H1 (cell line): ENCODE results near the gene ARGLU1. TPM values are rescaled to one million over a fixed set of nuclear protein-coding genes. Genes with fewer than 3 reads are reported as not detected.

Experiments
- CTCF ChIA-PET: fragments of 300-600 bp; sonication (Branson Sonifier 250); formaldehyde crosslinking; loops from one replicate; lab custom pipeline; 2021; ENCODE audit not compliant: partially characterized antibody; lab: Charles Lee
- POLR2A ChIA-PET: fragments of 300-600 bp; sonication (Branson Sonifier 250); formaldehyde crosslinking; loops from one replicate; lab custom pipeline; 2021; ENCODE audit warnings: inconsistent platforms; ENCODE audit not compliant: partially characterized antibody; lab: Charles Lee
- DNase-seq, 2 experiments: peaks; one replicate each; pipeline versions ENCODE4 v3.0.0 to v3.0.0-alpha.2; 2010 to 2022; ENCODE audit warnings: low spot score in 2 of 2, low read depth in 1 of 2, mixed read lengths in 1 of 2
- FAIRE-seq: peaks from 2 replicates; lab custom pipeline; 2011; peaks lifted over from hg19 to GRCh38; lab: Jason Lieb, UNC
- H2AFZ ChIP-seq: 2 replicates; pipeline ENCODE4 v1.8.1; 2012; ENCODE audit warnings: low read length, inconsistent platforms
- H2AK5ac ChIP-seq: 2 replicates; pipeline ENCODE4 v1.6.1; 2013; ENCODE audit warnings: low read depth, low read length
- H2BK120ac ChIP-seq: replicated peaks from 2 replicates; pipeline ENCODE3; 2013; ENCODE audit warnings: low read depth, low read length, inconsistent platforms
- H2BK12ac ChIP-seq: 2 replicates; pipeline ENCODE4 v1.6.1; 2013; ENCODE audit warnings: low read depth, low read length
- H2BK15ac ChIP-seq: 2 replicates; pipeline ENCODE4 v1.6.1; 2013; ENCODE audit warnings: low read length
- H2BK20ac ChIP-seq: 2 replicates; pipeline ENCODE4 v1.6.1; 2013; ENCODE audit warnings: low read length
- H2BK5ac ChIP-seq: 2 replicates; pipeline ENCODE4 v1.6.1; 2013; ENCODE audit warnings: low read depth, low read length
- H3K14ac ChIP-seq: 2 replicates; pipeline ENCODE4 v1.6.1; 2013; ENCODE audit warnings: inconsistent platforms; ENCODE audit not compliant: insufficient read length
- H3K18ac ChIP-seq: 2 replicates; pipeline ENCODE4 v1.6.1; 2013; ENCODE audit warnings: low read length; ENCODE audit errors: extremely low read depth
- H3K23ac ChIP-seq: 2 replicates; pipeline ENCODE4 v1.6.1; 2013; ENCODE audit warnings: inconsistent platforms; ENCODE audit not compliant: insufficient read length
- H3K23me2 ChIP-seq: 2 replicates; pipeline ENCODE4 v1.6.1; 2013; ENCODE audit warnings: low read depth, low read length
- H3K27ac ChIP-seq: 2 replicates; pipeline ENCODE4 v1.6.1; 2011; ENCODE audit warnings: low read depth, low read length, inconsistent platforms
- H3K27me3 ChIP-seq, 4 experiments: replicated peaks in 1 of 4; 1 replicate in 1 of 4; 2 replicates in 3 of 4; pipeline versions ENCODE4 v1.6.1 to v1.8.1; 2011 to 2013; ENCODE audit warnings: low read length in 3 of 4, mild to moderate bottlenecking in 3 of 4, inconsistent platforms in 2 of 4, mixed read lengths in 2 of 4, moderate library complexity in 1 of 4; ENCODE audit not compliant: control insufficient read depth in 3 of 4, insufficient read depth in 3 of 4; ENCODE audit errors: extremely low read depth in 1 of 4
- H3K36me3 ChIP-seq, 4 experiments: 2 replicates each; pipeline versions ENCODE4 v1.6.1 to v1.8.1; 2011 to 2013; ENCODE audit warnings: mild to moderate bottlenecking in 4 of 4, low read length in 3 of 4, moderate library complexity in 2 of 4, control low read depth in 1 of 4, inconsistent platforms in 1 of 4; ENCODE audit not compliant: insufficient read depth in 4 of 4, control insufficient read depth in 2 of 4
- H3K4ac ChIP-seq: replicated peaks from 2 replicates; pipeline ENCODE3; 2013; ENCODE audit warnings: low read length, low read depth, mixed read lengths, inconsistent platforms; ENCODE audit not compliant: insufficient read length
- H3K4me1 ChIP-seq, 4 experiments: replicated peaks in 1 of 4; 1 replicate in 1 of 4; 2 replicates in 3 of 4; pipeline versions ENCODE4 v1.6.1 to v1.8.1; 2011 to 2013; ENCODE audit warnings: low read length in 3 of 4, inconsistent platforms in 2 of 4, mixed read lengths in 1 of 4; ENCODE audit not compliant: insufficient read depth in 4 of 4, control insufficient read depth in 3 of 4
- H3K4me2 ChIP-seq, 2 experiments: 2 replicates each; pipeline versions ENCODE4 v1.6.1 to v1.8.1; 2011 to 2013; ENCODE audit warnings: low read depth in 2 of 2, low read length in 2 of 2, control low read depth in 1 of 2, inconsistent platforms in 1 of 2, mild to moderate bottlenecking in 1 of 2; ENCODE audit not compliant: insufficient read depth in 1 of 2
- H3K4me3 ChIP-seq, 4 experiments: fragments of 200-600, 300-600 bp in 1 of 4; sonication (generic), shearing (Covaris generic), sonication (Bioruptor Twin) in 1 of 4; 2 replicates each; pipeline versions ENCODE4 v1.5.1 to v1.8.1; 2011 to 2016; ENCODE audit warnings: low read length in 4 of 4, low read depth in 3 of 4, control low read depth in 2 of 4, inconsistent platforms in 2 of 4, mild to moderate bottlenecking in 2 of 4, mixed read lengths in 1 of 4, moderate library complexity in 1 of 4; ENCODE audit not compliant: insufficient read depth in 2 of 4; ENCODE audit errors: extremely low read depth in 1 of 4
- H3K56ac ChIP-seq: replicated peaks from 2 replicates; pipeline ENCODE3; 2013; ENCODE audit warnings: low read depth, mild to moderate bottlenecking, mixed read lengths, low read length, inconsistent platforms; ENCODE audit not compliant: insufficient read length
- H3K79me1 ChIP-seq: 2 replicates; pipeline ENCODE4 v1.6.1; 2013; ENCODE audit warnings: low read depth, low read length, control low read depth
- H3K79me2 ChIP-seq, 2 experiments: 2 replicates each; pipeline versions ENCODE4 v1.6.1 to v1.8.1; 2012 to 2013; ENCODE audit warnings: low read length in 2 of 2, mild to moderate bottlenecking in 2 of 2, inconsistent platforms in 1 of 2; ENCODE audit not compliant: insufficient read depth in 2 of 2, control insufficient read depth in 1 of 2
- H3K9ac ChIP-seq, 4 experiments: replicated peaks in 1 of 4; 1 replicate in 1 of 4; 2 replicates in 3 of 4; pipeline versions ENCODE4 v1.6.1 to v1.8.1; 2011 to 2013; ENCODE audit warnings: low read depth in 3 of 4, low read length in 3 of 4, control low read depth in 2 of 4, mild to moderate bottlenecking in 2 of 4, moderate library complexity in 2 of 4, inconsistent platforms in 1 of 4; ENCODE audit errors: extremely low read depth in 1 of 4
- H3K9me3 ChIP-seq, 2 experiments: 2 replicates each; pipeline versions ENCODE4 v1.6.1 to v1.8.1; 2012 to 2013; ENCODE audit warnings: mild to moderate bottlenecking in 2 of 2, moderate library complexity in 2 of 2, control low read depth in 1 of 2, inconsistent platforms in 1 of 2, low read depth in 1 of 2, low read length in 1 of 2, mixed read lengths in 1 of 2; ENCODE audit not compliant: insufficient read depth in 2 of 2
- H4K20me1 ChIP-seq, 2 experiments: replicated peaks in 1 of 2; 2 replicates each; pipeline versions ENCODE3 to v1.8.1; 2011 to 2013; ENCODE audit warnings: inconsistent platforms in 2 of 2, low read length in 2 of 2, mild to moderate bottlenecking in 1 of 2; ENCODE audit not compliant: insufficient read depth in 2 of 2, control insufficient read depth in 1 of 2
- H4K5ac ChIP-seq: 2 replicates; pipeline ENCODE4 v1.6.1; 2013; ENCODE audit warnings: low read length, low read depth, mixed read lengths, inconsistent platforms; ENCODE audit not compliant: insufficient read length
- H4K8ac ChIP-seq: 2 replicates; pipeline ENCODE4 v1.8.0; 2013; ENCODE audit warnings: mild to moderate bottlenecking, moderate library complexity, low read length, inconsistent platforms; ENCODE audit not compliant: insufficient read depth; ENCODE audit errors: extremely low read depth
- H4K91ac ChIP-seq: replicated peaks from 2 replicates; pipeline ENCODE3; 2013; ENCODE audit warnings: low read length, mixed read lengths, inconsistent platforms; ENCODE audit not compliant: insufficient read length
- CHD1 ChIP-seq: IDR thresholded peaks from 2 replicates; pipeline ENCODE4 v1.6.1; 2012; ENCODE audit warnings: low read depth, low read length, improper control_type of control experiment
- HDAC2 ChIP-seq, 2 experiments: fragments of 300-600 bp in 1 of 2; sonication (generic) in 1 of 2; IDR thresholded peaks; 2 replicates each; pipeline ENCODE4 v1.6.1; 2011 to 2012; ENCODE audit warnings: low read depth in 2 of 2, low read length in 2 of 2, mild to moderate bottlenecking in 2 of 2, moderate library complexity in 2 of 2, borderline replicate concordance in 1 of 2, inconsistent platforms in 1 of 2
- HDAC6 ChIP-seq: IDR thresholded peaks from one replicate; pipeline ENCODE4 v1.7.1; 2012; ENCODE audit warnings: low read depth, mild to moderate bottlenecking, inconsistent platforms, low read length, moderate library complexity
- JUN ChIP-seq: IDR thresholded peaks from 2 replicates; pipeline ENCODE4 v1.6.1; 2011; ENCODE audit warnings: low read depth, mild to moderate bottlenecking, improper control_type of control experiment, low read length
- POLR2AphosphoS5 ChIP-seq: IDR thresholded peaks from 2 replicates; pipeline ENCODE4 v1.6.1; 2011; ENCODE audit warnings: low read depth, low read length
- RFX5 ChIP-seq: IDR thresholded peaks from 2 replicates; pipeline ENCODE4 v1.6.1; 2011; ENCODE audit warnings: low read depth, low read length, improper control_type of control experiment, borderline replicate concordance
- SUZ12 ChIP-seq: fragments of 200-600 bp; sonication (generic); IDR thresholded peaks from 2 replicates; pipeline ENCODE4 v1.6.1; 2012; ENCODE audit warnings: mild to moderate bottlenecking, inconsistent platforms, low read length, moderate library complexity, mixed read lengths
- WGBS, 2 experiments: shearing (Covaris generic) in 1 of 2; methylation state at CpG; one replicate each; pipeline versions ENCODE4 v1.1.6 to v1.1.7; 2013 to 2015; ENCODE audit warnings: low lambda C conversion rate in 2 of 2, mixed read lengths in 2 of 2, inconsistent platforms in 1 of 2, low coverage in 1 of 2, missing lambda C conversion rate in 1 of 2; ENCODE audit not compliant: insufficient replicate concordance in 2 of 2, insufficient coverage in 1 of 2, insufficient read length in 1 of 2; ENCODE audit errors: extremely low coverage in 1 of 2, missing lambda C conversion rate in 1 of 2; 5-methylcytosine and 5-hydroxymethylcytosine counted together
- polyA plus RNA-seq, 7 experiments: library from polyadenylated mRNA; depleted of rRNA in 3 of 7; stranded (reverse) in 5 of 7; unstranded in 2 of 7; fragments of >200 nt in 5 of 7; fragments of 200-250 nt in 2 of 7; gene quantifications; 1 replicate in 5 of 7; 2 replicates in 1 of 7; 4 replicates in 1 of 7; pipeline versions ENCODE4 v1.2.1 to v1.2.3, GENCODE V29; 2011 to 2013; ENCODE audit warnings: missing spikeins in 2 of 7, mixed read lengths in 2 of 7
- total RNA-seq: library from RNA; stranded (reverse); fragmentation: NEBNext Ultra II Directional; extraction: Animal tissue kit (Norgen Biotek cat#: 25700); gene quantifications from 2 replicates; pipeline ENCODE4 v1.2.1, GENCODE V29; 2021

ARGLU1 gene
- total and polyA plus RNA-seq, 2 of the 8 experiments (the other 6 are each of a cell fraction or from before 2014, with no cell fraction given) = 47.8 to 84.9 TPM

GRCh38 chr13:106499896-106500295 lies 68.0 kb downstream of the ARGLU1 start:
- Histone ChIP-seq H2BK15ac (no peak overlapping the region), H4K20me1 (no peaks in the 10 kb centered on the region), H3K4me2 (no peak overlapping the region), H3K9me3 (no peaks in the 10 kb centered on the region), H2BK5ac (no peak overlapping the region), H3K18ac (no peak overlapping the region), H3K9ac (no peak overlapping the region), H4K5ac (no peak overlapping the region), H2AFZ (no peak overlapping the region), H2BK12ac (no peak overlapping the region), H3K79me1 (no peaks in the 10 kb centered on the region; the same call in 1 of the 2 replicates), H4K91ac (no peak overlapping the region), H3K27me3 (peaks cover 0 to 1% (median 0%) of the 10 kb centered on the region in 4 experiments; a peak in 1 of 7 replicates), H3K79me2 (peaks cover 0 to 12% of the 10 kb centered on the region in 2 experiments; a peak in 2 of 4 replicates), H3K4me3 (no peak overlapping the region), H3K14ac (no peak overlapping the region), H3K23ac (no peak overlapping the region), H2BK20ac (no peak overlapping the region), H3K4me1 (peaks cover 0 to 17% (median 3%) of the 10 kb centered on the region in 4 experiments; a peak in 4 of 7 replicates), H3K4ac (no peak overlapping the region), H2AK5ac (no peak overlapping the region)
- DNase-seq (no peak), FAIRE-seq (no peak)
- POLR2A ChIA-PET = no interaction called here
- 92% methylated on average over 4 of the region's 4 CpGs; no CpG with 5 or more reads in 1 of the 2 experiments for WGBS, 2 experiments
- TF ChIP-seq HDAC6 = no peak
- no peak for TF ChIP-seq JUN
- TF ChIP-seq SUZ12 = no peak
- TF ChIP-seq CHD1 = no peak
- no peak for TF ChIP-seq POLR2AphosphoS5
- no peak for TF ChIP-seq RFX5
- no peak for TF ChIP-seq HDAC2 (IDR thresholded peaks at IDR 0.05; ENCODE audit: borderline replicate concordance in 1 of 2, low read depth in 2 of 2, low read length in 2 of 2)
- TF ChIP-seq, all 59 proteins: peak for 0
- H3K27ac ChIP-seq = no peak overlapping the region
- H3K36me3 ChIP-seq = no peaks in the 10 kb centered on the region
- H3K23me2 ChIP-seq = no peaks in the 10 kb centered on the region
- CTCF ChIA-PET = interaction anchor here (1.0 to 1.7 kb wide), 3 partner anchors 11 to 645 kb away, joined by 3 to 4 read pairs (median 3); no protein-coding TSS in a partner anchor
- no peak overlapping the region for H4K8ac ChIP-seq
- H3K56ac ChIP-seq = no peak overlapping the region
- no peak overlapping the region for H2BK120ac ChIP-seq
